Measurements from ENCODE around the gene OLIG1. TPM values are rescaled to one million over a fixed set of nuclear protein-coding genes. Genes with fewer than 3 reads are reported as not detected.
A peak's percentile ranks its signal among the peaks of the same experiment; 100 is the strongest.

Gene OLIG1
- total RNA-seq, 8 experiments from 2014 or later: 0.17 to 3.4 (median 2.1) TPM; not detected in 2

- H3K4me3 ChIP-seq: peak overlapping the region in 4 of 5 donors; percentile 50 to 56 (median 54)
- H3K27ac ChIP-seq: peak overlapping the region in 1 of 2 donors; percentile 74
- in situ Hi-C loops (cut with MboI; ENCODE audit: low pct_unique_long_range_greater_than_20kb in 2 of 9, low sequenced_read_pairs in 9 of 9, unreplicated experiment in 9 of 9): no loop called here
- WGBS, 10 experiments: 0 to 40% (median 3%) methylated on average over 4 to 12 of the region's 54 CpGs; no CpG with 5 or more reads in 4 of the 10 experiments
- peaks cover 29 to 53% of the 10 kb centered on the region in 2 donors for H3K4me1 ChIP-seq (replicated peaks in 1 of 2)
- no peak for ATAC-seq (replicated peaks in 6 of 8)
Measured at GRCh38 chr21:33026878-33027400, 43.0 kb upstream of the OLIG1 start.

DNA sequence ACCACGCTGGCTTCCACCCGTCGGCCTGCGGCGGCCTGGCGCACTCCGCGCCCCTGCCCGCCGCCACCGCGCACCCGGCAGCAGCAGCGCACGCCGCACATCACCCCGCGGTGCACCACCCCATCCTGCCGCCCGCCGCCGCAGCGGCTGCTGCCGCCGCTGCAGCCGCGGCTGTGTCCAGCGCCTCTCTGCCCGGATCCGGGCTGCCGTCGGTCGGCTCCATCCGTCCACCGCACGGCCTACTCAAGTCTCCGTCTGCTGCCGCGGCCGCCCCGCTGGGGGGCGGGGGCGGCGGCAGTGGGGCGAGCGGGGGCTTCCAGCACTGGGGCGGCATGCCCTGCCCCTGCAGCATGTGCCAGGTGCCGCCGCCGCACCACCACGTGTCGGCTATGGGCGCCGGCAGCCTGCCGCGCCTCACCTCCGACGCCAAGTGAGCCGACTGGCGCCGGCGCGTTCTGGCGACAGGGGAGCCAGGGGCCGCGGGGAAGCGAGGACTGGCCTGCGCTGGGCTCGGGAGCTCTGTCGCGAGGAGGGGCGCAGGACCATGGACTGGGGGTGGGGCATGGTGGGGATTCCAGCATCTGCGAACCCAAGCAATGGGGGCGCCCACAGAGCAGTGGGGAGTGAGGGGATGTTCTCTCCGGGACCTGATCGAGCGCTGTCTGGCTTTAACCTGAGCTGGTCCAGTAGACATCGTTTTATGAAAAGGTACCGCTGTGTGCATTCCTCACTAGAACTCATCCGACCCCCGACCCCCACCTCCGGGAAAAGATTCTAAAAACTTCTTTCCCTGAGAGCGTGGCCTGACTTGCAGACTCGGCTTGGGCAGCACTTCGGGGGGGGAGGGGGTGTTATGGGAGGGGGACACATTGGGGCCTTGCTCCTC is 42.3 kb upstream of the OLIG1 start:
- Histone ChIP-seq H3K27ac (peak overlapping the region in 1 of 2 donors; percentile 74), H3K4me3 (peak overlapping the region in 4 of 5 donors; percentile 50 to 56 (median 54)), H3K4me1 (replicated peaks in 1 of 2) (peaks cover 28 to 56% of the 10 kb centered on the region in 2 donors)
- ATAC-seq (replicated peaks in 6 of 8): no peak
- no CpG with 5 or more reads among the region's 85 CpGs for WGBS, 10 experiments
- in situ Hi-C loops (cut with MboI; ENCODE audit: low pct_unique_long_range_greater_than_20kb in 2 of 9, low sequenced_read_pairs in 9 of 9, unreplicated experiment in 9 of 9): no loop called here

DNA sequence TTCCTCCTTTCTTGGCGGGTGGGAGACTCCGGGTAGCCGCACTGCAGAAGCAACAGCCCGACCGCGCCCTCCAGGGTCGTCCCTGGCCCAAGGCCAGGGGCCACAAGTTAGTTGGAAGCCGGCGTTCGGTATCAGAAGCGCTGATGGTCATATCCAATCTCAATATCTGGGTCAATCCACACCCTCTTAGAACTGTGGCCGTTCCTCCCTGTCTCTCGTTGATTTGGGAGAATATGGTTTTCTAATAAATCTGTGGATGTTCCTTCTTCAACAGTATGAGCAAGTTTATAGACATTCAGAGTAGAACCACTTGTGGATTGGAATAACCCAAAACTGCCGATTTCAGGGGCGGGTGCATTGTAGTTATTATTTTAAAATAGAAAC is 41.7 kb upstream of the OLIG1 start:
- in situ Hi-C loops (cut with MboI; ENCODE audit: low pct_unique_long_range_greater_than_20kb in 2 of 9, low sequenced_read_pairs in 9 of 9, unreplicated experiment in 9 of 9): no loop called here
- peak overlapping the region in 3 of 5 donors; percentile 50 to 56 (median 52) for H3K4me3 ChIP-seq

GRCh38 chr21:33028773-33029384 is 41.1 kb upstream of the OLIG1 start:
- Histone ChIP-seq H3K4me1 (replicated peaks in 1 of 2) (peaks cover 29 to 52% of the 10 kb centered on the region in 2 donors), H3K4me3 (peak overlapping the region in 3 of 5 donors; percentile 50 to 56 (median 52)), H3K27ac (peak overlapping the region in 1 of 2 donors; percentile 51)
- ATAC-seq (replicated peaks in 6 of 8): peak in 2 of 8 experiments; percentile 16 to 35
- WGBS, 10 experiments: 0 to 18% (median 9%) methylated on average over 4 to 25 of the region's 28 CpGs; no CpG with 5 or more reads in 1 of the 10 experiments
- in situ Hi-C loops (cut with MboI; ENCODE audit: low pct_unique_long_range_greater_than_20kb in 2 of 9, low sequenced_read_pairs in 9 of 9, unreplicated experiment in 9 of 9): no loop called here

More for the DNA sequence above, 41.7 kb upstream of the OLIG1 start:
- Histone ChIP-seq H3K4me1 (replicated peaks in 1 of 2) (peaks cover 24 to 56% of the 10 kb centered on the region in 2 donors), H3K27ac (peak overlapping the region in 1 of 2 donors; percentile 74)
- 0 to 28% (median 8%) methylated on average over 2 to 14 of the region's 15 CpGs; no CpG with 5 or more reads in 1 of the 10 experiments for WGBS, 10 experiments
- ATAC-seq (replicated peaks in 6 of 8): no peak

- peak overlapping the region in 1 of 2 donors; percentile 51 for H3K27ac ChIP-seq
- peak overlapping the region in 3 of 5 donors; percentile 50 to 56 (median 52) for H3K4me3 ChIP-seq
- ATAC-seq (replicated peaks in 6 of 8): no peak
- in situ Hi-C loops (cut with MboI; ENCODE audit: low pct_unique_long_range_greater_than_20kb in 2 of 9, low sequenced_read_pairs in 9 of 9, unreplicated experiment in 9 of 9): no loop called here
- peaks cover 26 to 53% of the 10 kb centered on the region in 2 donors for H3K4me1 ChIP-seq (replicated peaks in 1 of 2)
- WGBS, 10 experiments: 0 to 50% (median 13%) methylated on average over 1 to 16 of the region's 19 CpGs; no CpG with 5 or more reads in 2 of the 10 experiments
Measured at GRCh38 chr21:33029385-33029921, 40.5 kb upstream of the OLIG1 start.

DNA sequence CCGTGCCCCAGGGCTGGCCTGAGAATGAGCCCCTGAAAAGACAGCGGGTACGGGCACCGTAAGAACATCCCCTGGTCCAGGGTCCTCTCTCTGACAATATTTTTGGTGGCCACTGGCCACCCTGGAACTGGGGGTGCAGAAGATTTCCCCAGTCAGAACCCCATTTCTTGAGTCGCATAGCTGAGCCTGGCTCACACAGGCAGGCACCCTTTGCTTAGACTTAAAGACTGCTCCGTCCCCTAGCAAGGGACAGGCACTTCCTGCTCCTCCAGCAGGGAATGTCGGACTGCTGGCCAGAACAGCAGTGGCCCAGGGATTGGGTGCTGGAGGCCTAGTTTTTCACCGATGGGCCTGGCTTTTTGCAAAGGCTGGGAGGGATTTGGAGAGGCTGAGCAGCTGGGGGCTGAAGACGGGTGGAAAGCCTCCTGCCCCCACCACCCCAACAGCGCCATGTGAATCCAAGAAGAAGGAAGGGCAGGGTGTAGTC is 39.9 kb upstream of the OLIG1 start:
- in situ Hi-C loops (cut with MboI; ENCODE audit: low pct_unique_long_range_greater_than_20kb in 2 of 9, low sequenced_read_pairs in 9 of 9, unreplicated experiment in 9 of 9): no loop called here
- WGBS, 10 experiments: 6 to 58% (median 38%) methylated on average over 1 to 9 of the region's 10 CpGs; no CpG with 5 or more reads in 2 of the 10 experiments
- ATAC-seq (replicated peaks in 6 of 8): no peak
- peak overlapping the region in 1 of 5 donors; percentile 56 for H3K4me3 ChIP-seq
- peaks cover 26 to 52% of the 10 kb centered on the region in 2 donors for H3K4me1 ChIP-seq (replicated peaks in 1 of 2)
- H3K27ac ChIP-seq: peak overlapping the region in 1 of 2 donors; percentile 51

- H3K4me3 ChIP-seq: no peak overlapping the region
- peaks cover 26 to 57% of the 10 kb centered on the region in 2 donors for H3K4me1 ChIP-seq (replicated peaks in 1 of 2)
- peak in 3 of 8 experiments; percentile 3 to 34 (median 27) for ATAC-seq (replicated peaks in 6 of 8)
- 9 to 100% (median 20%) methylated on average over 1 to 4 of the region's 6 CpGs; no CpG with 5 or more reads in 5 of the 10 experiments for WGBS, 10 experiments
- peak overlapping the region in 1 of 2 donors; percentile 51 for H3K27ac ChIP-seq
- in situ Hi-C loops (cut with MboI; ENCODE audit: low pct_unique_long_range_greater_than_20kb in 2 of 9, low sequenced_read_pairs in 9 of 9, unreplicated experiment in 9 of 9): no loop called here
Measured at GRCh38 chr21:33030633-33031032, 39.3 kb upstream of the OLIG1 start.

DNA sequence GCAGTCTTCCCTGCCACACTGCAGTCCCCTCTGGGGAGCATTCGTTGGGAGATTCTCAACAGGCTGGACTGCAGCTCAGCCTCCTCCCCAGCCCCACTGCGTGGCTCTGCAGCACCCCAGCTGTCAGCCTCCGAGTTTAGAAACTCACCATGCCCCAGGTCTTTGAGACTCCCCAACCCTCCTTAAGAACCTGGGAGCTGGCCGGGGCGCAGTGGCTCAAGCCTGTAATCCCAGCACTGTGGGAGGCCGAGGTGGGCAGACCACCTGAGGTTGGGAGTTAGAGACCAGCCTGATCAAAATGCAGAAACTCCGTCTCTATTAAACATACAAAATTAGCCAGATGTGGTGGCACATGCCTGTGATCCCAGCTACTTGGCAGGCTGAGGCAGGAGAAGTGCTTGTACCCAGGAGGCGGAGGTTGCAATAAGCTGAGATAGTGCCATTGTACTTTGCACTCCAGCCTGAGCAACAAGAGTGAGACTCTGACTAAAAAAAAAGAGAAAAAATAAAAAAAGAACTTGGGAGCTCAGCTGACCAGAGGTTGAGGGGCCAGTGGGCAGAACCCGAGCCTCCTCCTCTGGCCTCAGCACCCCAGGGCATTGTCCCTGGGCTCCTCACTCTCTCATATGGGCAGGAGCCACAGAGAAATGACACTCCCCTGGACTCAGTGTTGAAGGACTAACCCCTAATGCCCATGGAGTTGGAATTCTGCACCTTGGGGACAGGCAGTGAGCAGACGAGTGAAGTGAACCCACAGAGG is 38.6 kb upstream of the OLIG1 start:
- no peak overlapping the region for H3K4me3 ChIP-seq
- peaks cover 26 to 61% of the 10 kb centered on the region in 2 donors for H3K4me1 ChIP-seq (replicated peaks in 1 of 2)
- 6 to 86% (median 54%) methylated on average over 1 to 4 of the region's 10 CpGs; no CpG with 5 or more reads in 4 of the 10 experiments for WGBS, 10 experiments
- no peak for ATAC-seq (replicated peaks in 6 of 8)
- no peak overlapping the region for H3K27ac ChIP-seq
- in situ Hi-C loops (cut with MboI; ENCODE audit: low pct_unique_long_range_greater_than_20kb in 2 of 9, low sequenced_read_pairs in 9 of 9, unreplicated experiment in 9 of 9): no loop called here

DNA sequence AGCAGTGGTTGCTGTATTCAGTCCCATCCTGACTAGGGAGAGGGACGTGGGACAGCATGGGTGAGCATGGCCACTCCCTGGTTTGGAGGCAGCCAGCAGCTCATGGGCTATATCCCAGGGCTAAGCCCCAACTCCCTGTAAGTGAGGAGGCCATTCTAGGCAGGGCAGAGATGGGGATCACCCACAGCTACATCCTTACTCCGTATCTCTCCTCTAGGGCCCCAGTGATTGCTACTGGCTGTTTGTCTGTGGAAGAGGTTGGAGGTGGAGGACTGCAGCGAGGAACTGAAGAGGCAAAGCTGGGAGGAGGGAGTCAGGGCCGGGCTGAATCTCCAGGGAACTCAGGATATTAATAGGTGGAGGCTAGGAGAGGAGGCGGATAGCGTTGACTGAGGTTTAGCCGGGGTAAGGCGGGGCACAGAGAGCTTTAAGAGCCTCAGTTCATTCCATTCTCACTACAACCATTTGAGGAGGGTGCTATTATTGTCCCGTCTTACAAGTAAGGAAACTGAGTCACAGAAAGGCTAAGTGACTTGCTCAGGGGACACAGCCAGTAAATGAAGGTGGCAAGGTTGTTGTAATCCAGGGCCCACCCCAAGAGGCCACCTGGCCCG is 37.4 kb upstream of the OLIG1 start:
- 0 to 62% (median 40%) methylated on average over 1 to 6 of the region's 10 CpGs; no CpG with 5 or more reads in 3 of the 10 experiments for WGBS, 10 experiments
- Histone ChIP-seq H3K4me3 (no peak overlapping the region), H3K27ac (no peak overlapping the region), H3K4me1 (replicated peaks in 1 of 2) (peaks cover 26 to 69% of the 10 kb centered on the region in 2 donors)
- in situ Hi-C loops (cut with MboI; ENCODE audit: low pct_unique_long_range_greater_than_20kb in 2 of 9, low sequenced_read_pairs in 9 of 9, unreplicated experiment in 9 of 9): no loop called here
- ATAC-seq (replicated peaks in 6 of 8): no peak

GRCh38 chr21:33033094-33033951 is 36.6 kb upstream of the OLIG1 start:
- WGBS, 10 experiments: 0 to 57% (median 17%) methylated on average over 3 to 13 of the region's 76 CpGs; no CpG with 5 or more reads in 6 of the 10 experiments
- no peak for ATAC-seq (replicated peaks in 6 of 8)
- Histone ChIP-seq H3K4me3 (no peak overlapping the region), H3K27ac (no peak overlapping the region), H3K4me1 (replicated peaks in 1 of 2) (peaks cover 26 to 69% of the 10 kb centered on the region in 2 donors)
- in situ Hi-C loops (cut with MboI; ENCODE audit: low pct_unique_long_range_greater_than_20kb in 2 of 9, low sequenced_read_pairs in 9 of 9, unreplicated experiment in 9 of 9): no loop called here

DNA sequence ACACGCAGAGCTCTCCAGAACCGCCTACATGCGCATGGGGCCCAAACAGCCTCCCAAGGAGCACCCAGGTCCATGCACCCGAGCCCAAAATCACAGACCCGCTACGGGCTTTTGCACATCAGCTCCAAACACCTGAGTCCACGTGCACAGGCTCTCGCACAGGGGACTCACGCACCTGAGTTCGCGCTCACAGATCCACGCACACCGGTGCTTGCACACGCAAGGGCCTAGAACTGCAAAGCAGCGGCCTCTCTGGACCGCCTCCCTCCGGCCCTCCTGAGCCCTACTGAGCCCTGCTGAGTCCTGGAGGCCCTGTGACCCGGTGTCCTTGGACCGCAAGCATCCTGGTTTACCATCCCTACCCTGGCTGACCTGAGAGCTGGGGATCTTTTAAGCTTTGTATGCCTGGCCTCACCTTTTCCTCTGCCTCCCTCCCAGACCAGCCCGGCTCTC is 36.0 kb upstream of the OLIG1 start:
- in situ Hi-C loops (cut with MboI; ENCODE audit: low pct_unique_long_range_greater_than_20kb in 2 of 9, low sequenced_read_pairs in 9 of 9, unreplicated experiment in 9 of 9): no loop called here
- 20 to 100% (median 57%) methylated on average over 1 of the region's 20 CpGs; no CpG with 5 or more reads in 7 of the 10 experiments for WGBS, 10 experiments
- ATAC-seq (replicated peaks in 6 of 8): no peak
- Histone ChIP-seq H3K27ac (no peak overlapping the region), H3K4me1 (replicated peaks in 1 of 2) (peaks cover 26 to 70% of the 10 kb centered on the region in 2 donors), H3K4me3 (no peak overlapping the region)

All from motor neuron (in vitro differentiated cells).